H1 (cell line): ENCODE data around the gene GABPB2. TPM values are rescaled to one million over a fixed set of nuclear protein-coding genes. Genes with fewer than 3 reads are reported as not detected.

Experiments
- CTCF ChIA-PET: fragments of 300-600 bp; sonication (Branson Sonifier 250); formaldehyde crosslinking; loops from one replicate; lab custom pipeline; 2021; ENCODE audit not compliant: partially characterized antibody; lab: Charles Lee
- POLR2A ChIA-PET: fragments of 300-600 bp; sonication (Branson Sonifier 250); formaldehyde crosslinking; loops from one replicate; lab custom pipeline; 2021; ENCODE audit warnings: inconsistent platforms; ENCODE audit not compliant: partially characterized antibody; lab: Charles Lee
- DNase-seq, 2 experiments: peaks; one replicate each; pipeline versions ENCODE4 v3.0.0 to v3.0.0-alpha.2; 2010 to 2022; ENCODE audit warnings: low spot score in 2 of 2, low read depth in 1 of 2, mixed read lengths in 1 of 2
- FAIRE-seq: peaks from 2 replicates; lab custom pipeline; 2011; peaks lifted over from hg19 to GRCh38; lab: Jason Lieb, UNC
- H2AFZ ChIP-seq: 2 replicates; pipeline ENCODE4 v1.8.1; 2012; ENCODE audit warnings: low read length, inconsistent platforms
- H2AK5ac ChIP-seq: 2 replicates; pipeline ENCODE4 v1.6.1; 2013; ENCODE audit warnings: low read depth, low read length
- H2BK120ac ChIP-seq: replicated peaks from 2 replicates; pipeline ENCODE3; 2013; ENCODE audit warnings: low read depth, low read length, inconsistent platforms
- H2BK12ac ChIP-seq: 2 replicates; pipeline ENCODE4 v1.6.1; 2013; ENCODE audit warnings: low read depth, low read length
- H2BK15ac ChIP-seq: 2 replicates; pipeline ENCODE4 v1.6.1; 2013; ENCODE audit warnings: low read length
- H2BK20ac ChIP-seq: 2 replicates; pipeline ENCODE4 v1.6.1; 2013; ENCODE audit warnings: low read length
- H2BK5ac ChIP-seq: 2 replicates; pipeline ENCODE4 v1.6.1; 2013; ENCODE audit warnings: low read depth, low read length
- H3K14ac ChIP-seq: 2 replicates; pipeline ENCODE4 v1.6.1; 2013; ENCODE audit warnings: inconsistent platforms; ENCODE audit not compliant: insufficient read length
- H3K18ac ChIP-seq: 2 replicates; pipeline ENCODE4 v1.6.1; 2013; ENCODE audit warnings: low read length; ENCODE audit errors: extremely low read depth
- H3K23ac ChIP-seq: 2 replicates; pipeline ENCODE4 v1.6.1; 2013; ENCODE audit warnings: inconsistent platforms; ENCODE audit not compliant: insufficient read length
- H3K23me2 ChIP-seq: 2 replicates; pipeline ENCODE4 v1.6.1; 2013; ENCODE audit warnings: low read depth, low read length
- H3K27ac ChIP-seq: 2 replicates; pipeline ENCODE4 v1.6.1; 2011; ENCODE audit warnings: low read depth, low read length, inconsistent platforms
- H3K27me3 ChIP-seq, 4 experiments: replicated peaks in 1 of 4; 1 replicate in 1 of 4; 2 replicates in 3 of 4; pipeline versions ENCODE4 v1.6.1 to v1.8.1; 2011 to 2013; ENCODE audit warnings: low read length in 3 of 4, mild to moderate bottlenecking in 3 of 4, inconsistent platforms in 2 of 4, mixed read lengths in 2 of 4, moderate library complexity in 1 of 4; ENCODE audit not compliant: control insufficient read depth in 3 of 4, insufficient read depth in 3 of 4; ENCODE audit errors: extremely low read depth in 1 of 4
- H3K36me3 ChIP-seq, 4 experiments: 2 replicates each; pipeline versions ENCODE4 v1.6.1 to v1.8.1; 2011 to 2013; ENCODE audit warnings: mild to moderate bottlenecking in 4 of 4, low read length in 3 of 4, moderate library complexity in 2 of 4, control low read depth in 1 of 4, inconsistent platforms in 1 of 4; ENCODE audit not compliant: insufficient read depth in 4 of 4, control insufficient read depth in 2 of 4
- H3K4ac ChIP-seq: replicated peaks from 2 replicates; pipeline ENCODE3; 2013; ENCODE audit warnings: low read length, low read depth, mixed read lengths, inconsistent platforms; ENCODE audit not compliant: insufficient read length
- H3K4me1 ChIP-seq, 4 experiments: replicated peaks in 1 of 4; 1 replicate in 1 of 4; 2 replicates in 3 of 4; pipeline versions ENCODE4 v1.6.1 to v1.8.1; 2011 to 2013; ENCODE audit warnings: low read length in 3 of 4, inconsistent platforms in 2 of 4, mixed read lengths in 1 of 4; ENCODE audit not compliant: insufficient read depth in 4 of 4, control insufficient read depth in 3 of 4
- H3K4me2 ChIP-seq, 2 experiments: 2 replicates each; pipeline versions ENCODE4 v1.6.1 to v1.8.1; 2011 to 2013; ENCODE audit warnings: low read depth in 2 of 2, low read length in 2 of 2, control low read depth in 1 of 2, inconsistent platforms in 1 of 2, mild to moderate bottlenecking in 1 of 2; ENCODE audit not compliant: insufficient read depth in 1 of 2
- H3K4me3 ChIP-seq, 4 experiments: fragments of 200-600, 300-600 bp in 1 of 4; sonication (generic), shearing (Covaris generic), sonication (Bioruptor Twin) in 1 of 4; 2 replicates each; pipeline versions ENCODE4 v1.5.1 to v1.8.1; 2011 to 2016; ENCODE audit warnings: low read length in 4 of 4, low read depth in 3 of 4, control low read depth in 2 of 4, inconsistent platforms in 2 of 4, mild to moderate bottlenecking in 2 of 4, mixed read lengths in 1 of 4, moderate library complexity in 1 of 4; ENCODE audit not compliant: insufficient read depth in 2 of 4; ENCODE audit errors: extremely low read depth in 1 of 4
- H3K56ac ChIP-seq: replicated peaks from 2 replicates; pipeline ENCODE3; 2013; ENCODE audit warnings: low read depth, mild to moderate bottlenecking, mixed read lengths, low read length, inconsistent platforms; ENCODE audit not compliant: insufficient read length
- H3K79me1 ChIP-seq: 2 replicates; pipeline ENCODE4 v1.6.1; 2013; ENCODE audit warnings: low read depth, low read length, control low read depth
- H3K79me2 ChIP-seq, 2 experiments: 2 replicates each; pipeline versions ENCODE4 v1.6.1 to v1.8.1; 2012 to 2013; ENCODE audit warnings: low read length in 2 of 2, mild to moderate bottlenecking in 2 of 2, inconsistent platforms in 1 of 2; ENCODE audit not compliant: insufficient read depth in 2 of 2, control insufficient read depth in 1 of 2
- H3K9ac ChIP-seq, 4 experiments: replicated peaks in 1 of 4; 1 replicate in 1 of 4; 2 replicates in 3 of 4; pipeline versions ENCODE4 v1.6.1 to v1.8.1; 2011 to 2013; ENCODE audit warnings: low read depth in 3 of 4, low read length in 3 of 4, control low read depth in 2 of 4, mild to moderate bottlenecking in 2 of 4, moderate library complexity in 2 of 4, inconsistent platforms in 1 of 4; ENCODE audit errors: extremely low read depth in 1 of 4
- H3K9me3 ChIP-seq, 2 experiments: 2 replicates each; pipeline versions ENCODE4 v1.6.1 to v1.8.1; 2012 to 2013; ENCODE audit warnings: mild to moderate bottlenecking in 2 of 2, moderate library complexity in 2 of 2, control low read depth in 1 of 2, inconsistent platforms in 1 of 2, low read depth in 1 of 2, low read length in 1 of 2, mixed read lengths in 1 of 2; ENCODE audit not compliant: insufficient read depth in 2 of 2
- H4K20me1 ChIP-seq, 2 experiments: replicated peaks in 1 of 2; 2 replicates each; pipeline versions ENCODE3 to v1.8.1; 2011 to 2013; ENCODE audit warnings: inconsistent platforms in 2 of 2, low read length in 2 of 2, mild to moderate bottlenecking in 1 of 2; ENCODE audit not compliant: insufficient read depth in 2 of 2, control insufficient read depth in 1 of 2
- H4K5ac ChIP-seq: 2 replicates; pipeline ENCODE4 v1.6.1; 2013; ENCODE audit warnings: low read length, low read depth, mixed read lengths, inconsistent platforms; ENCODE audit not compliant: insufficient read length
- H4K8ac ChIP-seq: 2 replicates; pipeline ENCODE4 v1.8.0; 2013; ENCODE audit warnings: mild to moderate bottlenecking, moderate library complexity, low read length, inconsistent platforms; ENCODE audit not compliant: insufficient read depth; ENCODE audit errors: extremely low read depth
- H4K91ac ChIP-seq: replicated peaks from 2 replicates; pipeline ENCODE3; 2013; ENCODE audit warnings: low read length, mixed read lengths, inconsistent platforms; ENCODE audit not compliant: insufficient read length
- CBX8 ChIP-seq: fragments of 300-800, 300-1000 bp; sonication (generic); IDR thresholded peaks from 2 replicates; pipeline ENCODE4 v1.7.1; 2016; ENCODE audit warnings: low read depth, low read length, borderline replicate concordance
- CREB1 ChIP-seq: IDR thresholded peaks from 2 replicates; pipeline ENCODE4 v1.6.1; 2012; ENCODE audit warnings: inconsistent platforms
- CTBP2 ChIP-seq: IDR thresholded peaks from 2 replicates; pipeline ENCODE4 v1.7.0; 2011; ENCODE audit warnings: borderline replicate concordance, mild to moderate bottlenecking, moderate library complexity, mixed read lengths, low read length; ENCODE audit not compliant: insufficient read depth, insufficient read length
- EP300 ChIP-seq, 2 experiments: IDR thresholded peaks; 1 replicate in 1 of 2; 2 replicates in 1 of 2; pipeline ENCODE4 v1.6.1; 2011 to 2012; ENCODE audit warnings: low read depth in 2 of 2, low read length in 2 of 2, mild to moderate bottlenecking in 2 of 2, borderline replicate concordance in 1 of 2, inconsistent platforms in 1 of 2, moderate library complexity in 1 of 2
- KDM4A ChIP-seq: IDR thresholded peaks from one replicate; pipeline ENCODE4 v1.7.1; 2012; ENCODE audit warnings: low read depth, mild to moderate bottlenecking, moderate library complexity, low read length, inconsistent platforms; ENCODE audit not compliant: severe bottlenecking
- NANOG ChIP-seq: IDR thresholded peaks from 2 replicates; pipeline ENCODE4 v1.6.1; 2011; ENCODE audit warnings: low read length, low read depth, mild to moderate bottlenecking, inconsistent platforms; ENCODE audit not compliant: insufficient read depth, poor library complexity, severe bottlenecking
- RAD21 ChIP-seq, 2 experiments: IDR thresholded peaks in 1 of 2; conservative IDR thresholded peaks in 1 of 2; 2 replicates each; pipeline ENCODE4 v1.6.1; 2011; ENCODE audit warnings: low read depth in 2 of 2, low read length in 2 of 2, improper control_type of control experiment in 1 of 2, inconsistent platforms in 1 of 2, mild to moderate bottlenecking in 1 of 2, moderate library complexity in 1 of 2
- RBBP5 ChIP-seq: IDR thresholded peaks from 2 replicates; pipeline ENCODE4 v1.7.1; 2012; ENCODE audit warnings: low read depth, mild to moderate bottlenecking, inconsistent platforms, low read length, moderate library complexity, borderline replicate concordance
- SUZ12 ChIP-seq: fragments of 200-600 bp; sonication (generic); IDR thresholded peaks from 2 replicates; pipeline ENCODE4 v1.6.1; 2012; ENCODE audit warnings: mild to moderate bottlenecking, inconsistent platforms, low read length, moderate library complexity, mixed read lengths
- WGBS, 2 experiments: shearing (Covaris generic) in 1 of 2; methylation state at CpG; one replicate each; pipeline versions ENCODE4 v1.1.6 to v1.1.7; 2013 to 2015; ENCODE audit warnings: low lambda C conversion rate in 2 of 2, mixed read lengths in 2 of 2, inconsistent platforms in 1 of 2, low coverage in 1 of 2, missing lambda C conversion rate in 1 of 2; ENCODE audit not compliant: insufficient replicate concordance in 2 of 2, insufficient coverage in 1 of 2, insufficient read length in 1 of 2; ENCODE audit errors: extremely low coverage in 1 of 2, missing lambda C conversion rate in 1 of 2; 5-methylcytosine and 5-hydroxymethylcytosine counted together
- polyA plus RNA-seq, 7 experiments: library from polyadenylated mRNA; depleted of rRNA in 3 of 7; stranded (reverse) in 5 of 7; unstranded in 2 of 7; fragments of >200 nt in 5 of 7; fragments of 200-250 nt in 2 of 7; gene quantifications; 1 replicate in 5 of 7; 2 replicates in 1 of 7; 4 replicates in 1 of 7; pipeline versions ENCODE4 v1.2.1 to v1.2.3, GENCODE V29; 2011 to 2013; ENCODE audit warnings: missing spikeins in 2 of 7, mixed read lengths in 2 of 7
- total RNA-seq: library from RNA; stranded (reverse); fragmentation: NEBNext Ultra II Directional; extraction: Animal tissue kit (Norgen Biotek cat#: 25700); gene quantifications from 2 replicates; pipeline ENCODE4 v1.2.1, GENCODE V29; 2021
- TF ChIP-seq, protein P1 (sequence below): IDR thresholded peaks from 2 replicates; pipeline ENCODE4 v1.6.1; 2012; ENCODE audit warnings: low read length, inconsistent platforms

GABPB2 gene
- total and polyA plus RNA-seq, 2 of the 8 experiments (the other 6 are each of a cell fraction or from before 2014, with no cell fraction given) = 1.8 to 2.4 TPM

DNA sequence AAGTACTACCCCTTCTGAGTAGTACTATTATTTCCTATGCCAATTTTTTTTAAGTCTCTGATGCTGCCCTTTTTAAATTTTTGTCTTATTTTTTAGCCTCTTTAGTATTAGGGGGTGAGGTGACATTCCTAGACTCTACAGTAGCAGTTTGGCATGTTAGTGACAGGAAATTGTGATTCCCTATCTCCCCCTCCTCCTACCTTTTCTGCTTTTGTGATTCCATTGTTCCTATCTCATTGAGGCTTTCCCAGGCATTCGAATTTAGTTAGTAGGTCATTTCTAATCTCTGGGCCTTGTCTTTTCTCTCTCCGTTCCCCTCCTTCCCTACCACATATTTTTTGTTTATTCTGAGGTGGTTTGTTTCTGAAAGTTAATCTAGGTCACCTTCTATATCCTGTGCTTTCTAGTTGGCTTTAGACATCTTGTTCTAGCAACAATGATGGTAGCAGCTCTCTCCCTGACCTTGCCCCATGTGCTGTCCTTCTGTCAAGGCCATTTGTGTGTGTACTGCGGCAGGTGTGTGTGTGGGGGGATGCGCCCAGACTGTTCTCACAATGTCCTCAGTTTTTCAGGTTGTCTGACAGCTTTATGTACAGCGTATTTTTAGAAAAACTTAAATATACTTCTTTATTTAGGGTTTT lies 54.3 kb downstream of the GABPB2 start:
- H3K79me1 ChIP-seq = no peaks in the 10 kb centered on the region
- no peak overlapping the region for H4K8ac ChIP-seq
- no peaks in the 10 kb centered on the region for H3K27me3 ChIP-seq
- no peak overlapping the region for H2AK5ac ChIP-seq
- H3K14ac ChIP-seq = no peak overlapping the region
- H2BK20ac ChIP-seq = no peak overlapping the region
- no peak overlapping the region for H2BK15ac ChIP-seq
- H2BK5ac ChIP-seq = no peak overlapping the region
- POLR2A ChIA-PET = interaction anchor here (0.9 to 1.6 kb wide), 3 partner anchors 10 to 22 kb away, joined by 3 to 6 read pairs (median 3); no protein-coding TSS in a partner anchor
- H3K27ac ChIP-seq = no peak overlapping the region
- 78% methylated on average over 5 of the region's 5 CpGs; no CpG with 5 or more reads in 1 of the 2 experiments for WGBS, 2 experiments
- no peak overlapping the region for H4K5ac ChIP-seq
- H3K9me3 ChIP-seq = no peaks in the 10 kb centered on the region
- H2BK120ac ChIP-seq = no peak overlapping the region
- H3K23ac ChIP-seq = no peak overlapping the region
- no peaks in the 10 kb centered on the region for H4K20me1 ChIP-seq
- H3K9ac ChIP-seq = no peak overlapping the region
- H3K4me1 ChIP-seq = peaks cover 0 to 6% (median under 1%) of the 10 kb centered on the region in 4 experiments; a peak in 3 of 7 replicates
- no peak overlapping the region for H3K4ac ChIP-seq
- no peak for FAIRE-seq
- H3K36me3 ChIP-seq = no peaks in the 10 kb centered on the region
- H3K56ac ChIP-seq = no peak overlapping the region
- H2BK12ac ChIP-seq = no peak overlapping the region
- no peak overlapping the region for H3K18ac ChIP-seq
- H3K4me2 ChIP-seq = no peak overlapping the region
- CTCF ChIA-PET = interaction anchor here (0.6 to 3.9 kb wide), 5 partner anchors 10 to 844 kb away, joined by 3 to 21 read pairs (median 3); partner anchors contain the start of genes TMOD4 and TNFAIP8L2
- H3K4me3 ChIP-seq = no peak overlapping the region
- no peaks in the 10 kb centered on the region for H3K79me2 ChIP-seq
- H2AFZ ChIP-seq = no peak overlapping the region
- DNase-seq = no peak
- no peaks in the 10 kb centered on the region for H3K23me2 ChIP-seq
- H4K91ac ChIP-seq = no peak overlapping the region
- TF ChIP-seq RAD21 (IDR thresholded peaks at IDR 0.05 in 1 of 2, conservative IDR thresholded peaks at IDR 0.05 in 1 of 2; ENCODE audit: low read depth in 2 of 2, low read length in 2 of 2) (no peak), CTBP2 (no peak), KDM4A (no peak), NANOG (no peak), EP300 (IDR thresholded peaks at IDR 0.05; ENCODE audit: borderline replicate concordance in 1 of 2, low read depth in 2 of 2, low read length in 2 of 2) (no peak), CREB1 (no peak), SUZ12 (no peak), RBBP5 (no peak), CBX8 (no peak)
- TF ChIP-seq, protein P1, sequence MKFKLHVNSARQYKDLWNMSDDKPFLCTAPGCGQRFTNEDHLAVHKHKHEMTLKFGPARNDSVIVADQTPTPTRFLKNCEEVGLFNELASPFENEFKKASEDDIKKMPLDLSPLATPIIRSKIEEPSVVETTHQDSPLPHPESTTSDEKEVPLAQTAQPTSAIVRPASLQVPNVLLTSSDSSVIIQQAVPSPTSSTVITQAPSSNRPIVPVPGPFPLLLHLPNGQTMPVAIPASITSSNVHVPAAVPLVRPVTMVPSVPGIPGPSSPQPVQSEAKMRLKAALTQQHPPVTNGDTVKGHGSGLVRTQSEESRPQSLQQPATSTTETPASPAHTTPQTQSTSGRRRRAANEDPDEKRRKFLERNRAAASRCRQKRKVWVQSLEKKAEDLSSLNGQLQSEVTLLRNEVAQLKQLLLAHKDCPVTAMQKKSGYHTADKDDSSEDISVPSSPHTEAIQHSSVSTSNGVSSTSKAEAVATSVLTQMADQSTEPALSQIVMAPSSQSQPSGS = no peak
